ENCODE data around the gene GTF2I. TPM values are rescaled to one million over a fixed set of nuclear protein-coding genes. Genes with fewer than 3 reads are reported as not detected.
"Not testable (repeated sequence)": the region's sequence is repeated elsewhere in the genome, so short reads cannot be mapped to it uniquely, and the experiment has no call there.

The GTF2I gene
- total RNA-seq, 1 experiment from 2014 or later, result 357 TPM

DNA sequence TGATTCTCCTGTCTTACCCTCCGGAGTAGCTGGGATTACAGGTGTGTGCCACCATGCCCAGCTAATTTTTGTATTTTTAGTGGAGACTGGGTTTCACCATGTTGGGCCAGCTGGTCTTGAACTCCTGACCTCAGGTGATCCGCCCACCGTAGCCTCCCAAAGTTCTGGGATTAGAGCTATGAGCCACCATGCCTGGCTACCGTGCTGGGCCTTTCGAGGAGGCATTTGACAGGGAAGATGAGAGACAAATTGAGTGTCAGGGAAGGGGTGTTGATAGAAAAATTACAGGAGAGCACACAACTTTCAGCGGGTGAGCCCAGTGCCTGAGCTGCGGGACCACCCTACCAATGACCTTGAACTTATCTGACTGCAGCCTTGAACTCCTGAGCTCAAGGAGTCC, 112.5 kb downstream of the GTF2I start:
- WGBS (ENCODE audit: extremely low coverage, insufficient read length, low lambda C conversion rate), result no CpG with 5 or more reads among the region's 7 CpGs
- H3K9me3 ChIP-seq (ENCODE audit: control insufficient read depth, low read depth, low read length); H3K27ac Mint-ChIP-seq: not testable (repeated sequence)

DNA sequence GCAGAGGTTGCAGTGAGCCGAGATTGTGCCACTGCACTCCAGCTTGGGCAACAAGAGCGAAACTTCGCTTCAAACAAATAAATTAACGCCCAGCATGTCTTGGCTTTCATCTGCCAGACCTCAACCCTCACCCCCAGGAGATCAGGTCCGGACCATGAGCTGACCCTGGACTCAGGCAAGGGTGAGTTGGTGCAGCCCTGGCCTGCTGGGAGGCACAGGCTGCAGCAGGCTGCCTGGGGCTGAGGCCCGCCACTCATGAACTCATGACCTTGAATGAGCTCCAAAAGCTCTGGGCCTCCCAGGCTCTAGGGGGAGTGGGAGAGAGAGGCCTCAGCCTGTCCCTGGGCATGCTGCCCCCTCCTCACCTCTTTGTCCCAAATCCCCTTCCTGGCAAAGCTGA, 114.6 kb downstream of the GTF2I start:
- H4K91ac ChIP-seq (ENCODE audit: insufficient read length, low read depth, low read length); H4K8ac ChIP-seq (replicated peaks; ENCODE audit: insufficient read length, low read depth, low read length); H4K20me1 ChIP-seq (ENCODE audit: control insufficient read depth, insufficient read depth, insufficient read length); H3K4ac ChIP-seq (ENCODE audit: low read depth, low read length); H3K27ac Mint-ChIP-seq; H2AFZ ChIP-seq (ENCODE audit: low read length); H3K56ac ChIP-seq (ENCODE audit: insufficient read length, low read depth, low read length); H3K9ac ChIP-seq (ENCODE audit: extremely low read depth, insufficient read length, low read length); H3K23ac ChIP-seq (ENCODE audit: insufficient read length, low read depth, low read length); H2BK12ac ChIP-seq (ENCODE audit: insufficient read length, low read depth, low read length); H2BK120ac ChIP-seq (ENCODE audit: low read depth, low read length, poor library complexity, severe bottlenecking); H3K4me1 ChIP-seq (ENCODE audit: insufficient read depth, low read length); H3K14ac ChIP-seq (ENCODE audit: insufficient read depth, low read length); H3K9me3 Mint-ChIP-seq; H3K18ac ChIP-seq (ENCODE audit: insufficient read length, low read depth, low read length); H3K9me3 ChIP-seq (ENCODE audit: control insufficient read depth, low read depth, low read length); H4K5ac ChIP-seq (ENCODE audit: insufficient read length, low read depth, low read length); H2AK5ac ChIP-seq (ENCODE audit: insufficient read length, low read length); H3K36me3 Mint-ChIP-seq (ENCODE audit: insufficient read depth in 1 of 3, low read depth in 3 of 3); H3K4me1 Mint-ChIP-seq; H2BK20ac ChIP-seq (ENCODE audit: low read depth, low read length, poor library complexity, severe bottlenecking); H3K27me3 Mint-ChIP-seq (ENCODE audit: low read depth); H3K27me3 ChIP-seq (ENCODE audit: insufficient read depth, low read length); H3K79me2 ChIP-seq (ENCODE audit: insufficient read depth, low read length); H3K27ac ChIP-seq (ENCODE audit: insufficient read length, low read depth, low read length); H3K79me1 ChIP-seq (ENCODE audit: insufficient read depth, low read depth, low read length, poor library complexity, severe bottlenecking); H2BK5ac ChIP-seq (ENCODE audit: insufficient read length, low read length); H3T11ph ChIP-seq (ENCODE audit: low read length); H3K4me3 Mint-ChIP-seq; H2BK15ac ChIP-seq (ENCODE audit: low read depth, low read length); H3K23me2 ChIP-seq (ENCODE audit: insufficient read length, low read depth, low read length, poor library complexity, severe bottlenecking); H3K4me2 ChIP-seq (ENCODE audit: insufficient read depth, insufficient read length, low read length): not testable (repeated sequence)
- no CpG with 5 or more reads among the region's 6 CpGs for WGBS (ENCODE audit: extremely low coverage, insufficient read length, low lambda C conversion rate)
- DNase-seq, result peak; percentile 46

More for the DNA sequence above, 112.5 kb downstream of the GTF2I start:
- H4K91ac ChIP-seq (ENCODE audit: insufficient read length, low read depth, low read length); H4K8ac ChIP-seq (replicated peaks; ENCODE audit: insufficient read length, low read depth, low read length); H2AK5ac ChIP-seq (ENCODE audit: insufficient read length, low read length); H3K56ac ChIP-seq (ENCODE audit: insufficient read length, low read depth, low read length); H3K36me3 Mint-ChIP-seq (ENCODE audit: insufficient read depth in 1 of 3, low read depth in 3 of 3); H3K14ac ChIP-seq (ENCODE audit: insufficient read depth, low read length); H3K4ac ChIP-seq (ENCODE audit: low read depth, low read length); H3K27me3 ChIP-seq (ENCODE audit: insufficient read depth, low read length); H3K79me2 ChIP-seq (ENCODE audit: insufficient read depth, low read length); H3K9me3 Mint-ChIP-seq; H4K20me1 ChIP-seq (ENCODE audit: control insufficient read depth, insufficient read depth, insufficient read length); H3K27me3 Mint-ChIP-seq (ENCODE audit: low read depth); H2BK20ac ChIP-seq (ENCODE audit: low read depth, low read length, poor library complexity, severe bottlenecking); H4K5ac ChIP-seq (ENCODE audit: insufficient read length, low read depth, low read length); H3K79me1 ChIP-seq (ENCODE audit: insufficient read depth, low read depth, low read length, poor library complexity, severe bottlenecking); H2BK120ac ChIP-seq (ENCODE audit: low read depth, low read length, poor library complexity, severe bottlenecking); H3K23ac ChIP-seq (ENCODE audit: insufficient read length, low read depth, low read length); H3K4me2 ChIP-seq (ENCODE audit: insufficient read depth, insufficient read length, low read length); H3K23me2 ChIP-seq (ENCODE audit: insufficient read length, low read depth, low read length, poor library complexity, severe bottlenecking); H2BK12ac ChIP-seq (ENCODE audit: insufficient read length, low read depth, low read length); H3K4me1 Mint-ChIP-seq; H3K18ac ChIP-seq (ENCODE audit: insufficient read length, low read depth, low read length); DNase-seq; H3K9ac ChIP-seq (ENCODE audit: extremely low read depth, insufficient read length, low read length); H3K4me1 ChIP-seq (ENCODE audit: insufficient read depth, low read length); H3K4me3 Mint-ChIP-seq; H2AFZ ChIP-seq (ENCODE audit: low read length); H2BK15ac ChIP-seq (ENCODE audit: low read depth, low read length); H2BK5ac ChIP-seq (ENCODE audit: insufficient read length, low read length); H3K27ac ChIP-seq (ENCODE audit: insufficient read length, low read depth, low read length); H3T11ph ChIP-seq (ENCODE audit: low read length): not testable (repeated sequence)

Data from H9 (cell line).